OCI-LY1 (cell line): Measurements from ENCODE around the gene ANO4.

ENCODE experiments used
- H2AFZ ChIP-seq: fragments of 200-600 bp; sonication (generic), shearing (Covaris generic); 2 replicates; pipeline ENCODE4 v1.6.0; 2014; ENCODE audit warnings: antibody characterized with exemption, mild to moderate bottlenecking, low read length
- H3F3A ChIP-seq: fragments of 200-600 bp; sonication (generic), shearing (Covaris generic); 2 replicates; pipeline ENCODE4 v1.6.0; 2014; ENCODE audit warnings: mild to moderate bottlenecking, antibody characterized with exemption, low read length, moderate library complexity; ENCODE audit not compliant: insufficient read depth
- H3K27ac ChIP-seq: fragments of 200-600 bp; sonication (generic); 2 replicates; pipeline ENCODE4 v1.5.1; 2014; ENCODE audit warnings: low read length, mixed run types, mild to moderate bottlenecking, low read depth; ENCODE audit not compliant: poor library complexity, severe bottlenecking
- H3K27me3 ChIP-seq: fragments of 200-600 bp; sonication (generic); 2 replicates; pipeline ENCODE4 v1.6.0; 2014; ENCODE audit warnings: antibody characterized with exemption, mild to moderate bottlenecking, low read length, moderate library complexity; ENCODE audit not compliant: insufficient read depth
- H3K36me3 ChIP-seq: fragments of 200-600 bp; sonication (generic); 2 replicates; pipeline ENCODE4 v1.6.1; 2014; ENCODE audit warnings: mild to moderate bottlenecking, antibody characterized with exemption, low read length, moderate library complexity, mixed read lengths; ENCODE audit not compliant: insufficient read depth
- H3K4me1 ChIP-seq: fragments of 200-600 bp; sonication (generic); 2 replicates; pipeline ENCODE4 v1.5.1; 2014; ENCODE audit warnings: mild to moderate bottlenecking, low read length, moderate library complexity; ENCODE audit not compliant: insufficient read depth, severe bottlenecking
- H3K4me2 ChIP-seq: fragments of 200-600 bp; sonication (generic), shearing (Covaris generic); 2 replicates; pipeline ENCODE4 v1.6.1; 2014; ENCODE audit warnings: low read length
- H3K4me3 ChIP-seq: fragments of 200-600 bp; sonication (generic); 2 replicates; pipeline ENCODE4 v1.5.1; 2014; ENCODE audit warnings: low read length, low read depth, mild to moderate bottlenecking, mixed read lengths; ENCODE audit not compliant: poor library complexity, severe bottlenecking
- H3K79me2 ChIP-seq: fragments of 200-600 bp; shearing (Covaris generic); 2 replicates; pipeline ENCODE4 v1.6.1; 2016; ENCODE audit warnings: mixed run types, low read length, mixed read lengths; ENCODE audit not compliant: insufficient read depth
- H3K9ac ChIP-seq: fragments of 200-600 bp; sonication (generic), shearing (Covaris generic); 2 replicates; pipeline ENCODE4 v1.6.1; 2014; ENCODE audit warnings: mild to moderate bottlenecking, low read length, mixed read lengths
- H3K9me2 ChIP-seq: fragments of 200-600 bp; sonication (generic), shearing (Covaris generic); 2 replicates; pipeline ENCODE4 v1.6.1; 2014; ENCODE audit warnings: low read depth, mild to moderate bottlenecking, low read length, mixed read lengths
- H3K9me3 ChIP-seq: fragments of 200-600 bp; shearing (Covaris generic); 2 replicates; pipeline ENCODE4 v1.6.1; 2014; ENCODE audit warnings: low read length, mixed read lengths
- H4K20me1 ChIP-seq: fragments of 200-600 bp; sonication (generic), shearing (Covaris generic); 2 replicates; pipeline ENCODE4 v1.6.0; 2016; ENCODE audit warnings: mild to moderate bottlenecking, low read length; ENCODE audit not compliant: insufficient read depth
- EZH2 ChIP-seq: fragments of 200-600 bp; sonication (generic), shearing (Covaris generic); IDR thresholded peaks from 2 replicates; pipeline ENCODE4 v1.8.0; 2017; ENCODE audit warnings: borderline replicate concordance, mixed run types, mild to moderate bottlenecking, antibody characterized with exemption, low read length, moderate library complexity, mixed read lengths
- TF ChIP-seq, protein P1 (sequence below): fragments of 200-600 bp; sonication (generic), shearing (Covaris generic); IDR thresholded peaks from 2 replicates; pipeline ENCODE4 v1.5.1; 2017; ENCODE audit warnings: mild to moderate bottlenecking, antibody characterized with exemption, low read length, moderate library complexity, mixed read lengths

ANO4 gene

DNA sequence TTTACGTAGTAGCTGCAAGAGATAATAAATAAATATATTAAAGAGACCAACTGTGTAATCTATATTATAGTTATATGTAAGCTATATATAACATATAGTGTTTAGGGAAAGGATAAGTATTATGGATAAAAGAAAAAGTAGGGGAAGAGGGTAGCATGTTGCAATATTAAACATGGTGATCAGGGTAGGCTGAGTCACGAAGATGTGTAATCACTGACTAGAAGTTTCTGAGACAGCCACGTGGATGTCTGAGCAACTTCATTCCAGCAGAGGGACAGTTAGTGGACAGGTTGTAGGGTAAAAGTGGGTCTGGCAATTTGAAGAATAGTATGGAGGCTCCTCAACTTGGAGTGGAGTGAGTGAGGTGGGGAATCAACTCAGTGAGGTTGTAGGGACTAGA lies 109.7 kb downstream of the ANO4 start:
- no peaks in the 10 kb centered on the region for H4K20me1 ChIP-seq
- H3K4me3 ChIP-seq, result no peak overlapping the region
- TF ChIP-seq, protein P1, sequence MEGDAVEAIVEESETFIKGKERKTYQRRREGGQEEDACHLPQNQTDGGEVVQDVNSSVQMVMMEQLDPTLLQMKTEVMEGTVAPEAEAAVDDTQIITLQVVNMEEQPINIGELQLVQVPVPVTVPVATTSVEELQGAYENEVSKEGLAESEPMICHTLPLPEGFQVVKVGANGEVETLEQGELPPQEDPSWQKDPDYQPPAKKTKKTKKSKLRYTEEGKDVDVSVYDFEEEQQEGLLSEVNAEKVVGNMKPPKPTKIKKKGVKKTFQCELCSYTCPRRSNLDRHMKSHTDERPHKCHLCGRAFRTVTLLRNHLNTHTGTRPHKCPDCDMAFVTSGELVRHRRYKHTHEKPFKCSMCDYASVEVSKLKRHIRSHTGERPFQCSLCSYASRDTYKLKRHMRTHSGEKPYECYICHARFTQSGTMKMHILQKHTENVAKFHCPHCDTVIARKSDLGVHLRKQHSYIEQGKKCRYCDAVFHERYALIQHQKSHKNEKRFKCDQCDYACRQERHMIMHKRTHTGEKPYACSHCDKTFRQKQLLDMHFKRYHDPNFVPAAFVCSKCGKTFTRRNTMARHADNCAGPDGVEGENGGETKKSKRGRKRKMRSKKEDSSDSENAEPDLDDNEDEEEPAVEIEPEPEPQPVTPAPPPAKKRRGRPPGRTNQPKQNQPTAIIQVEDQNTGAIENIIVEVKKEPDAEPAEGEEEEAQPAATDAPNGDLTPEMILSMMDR, result no peak
- no peak for TF ChIP-seq EZH2
- H3K79me2 ChIP-seq, result no peaks in the 10 kb centered on the region
- no peaks in the 10 kb centered on the region for H3K9me2 ChIP-seq
- H3K4me2 ChIP-seq, result no peak overlapping the region
- no peak overlapping the region for H3K27ac ChIP-seq
- H3K4me1 ChIP-seq, result no peaks in the 10 kb centered on the region
- H3K36me3 ChIP-seq, result no peaks in the 10 kb centered on the region
- H2AFZ ChIP-seq, result no peak overlapping the region
- no peaks in the 10 kb centered on the region for H3K27me3 ChIP-seq
- H3K9me3 ChIP-seq, result no peaks in the 10 kb centered on the region
- no peaks in the 10 kb centered on the region for H3F3A ChIP-seq
- no peak overlapping the region for H3K9ac ChIP-seq

DNA sequence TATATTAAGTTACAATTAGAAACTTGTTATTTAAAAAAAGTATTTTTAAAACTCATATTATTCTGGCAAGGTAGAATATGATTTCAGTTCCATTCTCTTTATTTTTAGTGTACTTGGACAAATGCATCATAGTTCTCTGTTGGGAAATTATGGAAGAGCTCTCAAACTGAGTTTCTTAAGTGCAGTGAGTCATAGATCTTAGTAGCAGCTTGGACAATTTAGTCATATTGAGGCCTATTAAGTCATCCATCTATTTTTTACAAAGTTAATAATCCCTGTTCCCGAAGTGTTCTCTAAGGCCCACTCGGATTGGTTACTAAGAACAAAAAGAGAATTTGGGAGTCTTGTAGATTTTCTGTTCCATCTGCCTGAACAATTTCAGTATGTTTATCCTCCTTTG lies 113.9 kb downstream of the ANO4 start:
- Histone ChIP-seq H3K9me3 (no peaks in the 10 kb centered on the region), H3K36me3 (no peaks in the 10 kb centered on the region), H3K27me3 (no peaks in the 10 kb centered on the region), H3K9me2 (no peaks in the 10 kb centered on the region), H3K27ac (no peak overlapping the region), H3K4me2 (no peak overlapping the region), H3K4me1 (no peaks in the 10 kb centered on the region), H2AFZ (no peak overlapping the region), H3K4me3 (no peak overlapping the region), H4K20me1 (no peaks in the 10 kb centered on the region), H3K79me2 (no peaks in the 10 kb centered on the region), H3K9ac (no peak overlapping the region), H3F3A (no peaks in the 10 kb centered on the region; the same call in 1 of the 2 replicates)
- no peak for TF ChIP-seq EZH2
- TF ChIP-seq, protein P1, result no peak

DNA sequence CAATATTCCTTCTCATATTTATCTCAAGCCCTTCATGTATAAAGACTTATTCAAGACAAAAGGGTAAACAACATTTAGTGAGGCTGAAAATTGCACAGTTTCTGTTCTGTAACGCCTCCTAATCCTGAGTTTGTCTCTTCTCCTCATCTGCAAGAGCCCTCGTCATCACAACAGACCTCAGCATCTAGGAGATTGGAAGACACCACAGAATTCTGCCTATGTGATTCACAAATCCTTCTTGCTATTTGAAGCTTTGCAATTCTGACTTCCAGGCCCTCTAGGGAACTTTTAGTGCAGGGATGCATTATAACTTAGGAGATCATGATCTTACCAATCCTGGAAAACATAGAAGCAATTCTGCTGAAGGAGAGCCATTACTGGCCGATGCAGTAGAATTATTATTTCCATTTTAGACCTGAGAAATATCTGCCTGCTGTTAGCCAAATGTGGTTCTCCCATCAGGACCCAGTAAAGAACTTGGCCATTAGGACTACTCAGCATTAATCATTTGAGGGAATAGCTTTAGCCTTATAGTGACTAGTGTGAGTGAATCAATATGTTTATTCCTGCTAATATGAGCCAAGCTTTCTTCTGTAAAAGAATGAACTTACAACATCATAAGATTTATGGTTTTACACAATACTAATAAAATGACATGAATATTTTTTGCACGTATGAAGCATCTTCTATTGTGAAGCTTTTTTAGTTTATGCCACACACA lies 119.5 kb downstream of the ANO4 start:
- H2AFZ ChIP-seq, result no peak overlapping the region
- no peaks in the 10 kb centered on the region for H3K4me1 ChIP-seq
- H3K36me3 ChIP-seq, result no peaks in the 10 kb centered on the region
- H3K27me3 ChIP-seq, result no peaks in the 10 kb centered on the region
- H3K9me2 ChIP-seq, result no peaks in the 10 kb centered on the region
- no peak for TF ChIP-seq EZH2
- TF ChIP-seq, protein P1, result no peak
- H3K79me2 ChIP-seq, result no peaks in the 10 kb centered on the region
- no peaks in the 10 kb centered on the region for H3K9me3 ChIP-seq
- no peak overlapping the region for H3K4me2 ChIP-seq
- no peak overlapping the region for H3K27ac ChIP-seq
- H3K9ac ChIP-seq, result no peak overlapping the region
- H3K4me3 ChIP-seq, result no peak overlapping the region
- H3F3A ChIP-seq, result no peaks in the 10 kb centered on the region; the same call in 1 of the 2 replicates
- no peaks in the 10 kb centered on the region for H4K20me1 ChIP-seq
